Measurements from ENCODE around the gene GOLGA8B.

- TF ChIP-seq POLR2A (IDR thresholded peaks at IDR 0.05) (no peak), POLR2AphosphoS5 (IDR thresholded peaks at IDR 0.05; ENCODE audit: insufficient read depth in 1 of 2, low read depth in 1 of 2) (no peak)
Observed at GRCh38 chr15:34584330-34584668, 848 bp upstream of the GOLGA8B start.
